A673 (cell line): ENCODE results near the gene SCNN1G. TPM values are rescaled to one million over a fixed set of nuclear protein-coding genes. Genes with fewer than 3 reads are reported as not detected.

Experiments used
- BruUV-seq: library from RNA; stranded (reverse); fragments of 400-500 nt; replicated peaks from 2 replicates; lab custom pipeline; 2021; lab: Mats Ljungman, UMichigan
- CTCF ChIA-PET: fragments of 300-600 bp; sonication (Branson Sonifier 250); formaldehyde crosslinking; loops from one replicate; lab custom pipeline; 2022; ENCODE audit warnings: antibody characterized with exemption; lab: Charles Lee
- POLR2A ChIA-PET: fragments of 300-600 bp; sonication (Branson Sonifier 250); formaldehyde crosslinking; loops from one replicate; lab custom pipeline; 2022; ENCODE audit warnings: antibody characterized with exemption; ENCODE audit not compliant: low non-redundant PET; lab: Charles Lee
- DNase-seq: peaks from one replicate; pipeline ENCODE4 v3.0.0-alpha.2; 2015; ENCODE audit warnings: low spot score
- H3K27ac ChIP-seq: fragments of 200-600 bp; sonication (generic); 2 replicates; pipeline ENCODE4 v1.5.1; 2016; ENCODE audit warnings: mixed run types, low read depth, mild to moderate bottlenecking, mixed read lengths, antibody characterized with exemption, low read length; ENCODE audit not compliant: poor library complexity, severe bottlenecking
- H3K27me3 ChIP-seq: fragments of 200-600 bp; sonication (generic); replicated peaks from 2 replicates; pipeline ENCODE4 v1.6.1; 2017; ENCODE audit warnings: mixed run types, low read depth, mild to moderate bottlenecking, mixed read lengths, antibody characterized with exemption, low read length; ENCODE audit not compliant: insufficient read depth, poor library complexity
- H3K36me3 ChIP-seq: fragments of 200-600 bp; sonication (generic); 2 replicates; pipeline ENCODE4 v1.6.1; 2016; ENCODE audit warnings: mixed run types, mild to moderate bottlenecking, mixed read lengths, antibody characterized with exemption, low read length; ENCODE audit not compliant: insufficient read depth, poor library complexity, severe bottlenecking
- H3K4me1 ChIP-seq: fragments of 200-600 bp; sonication (generic); 2 replicates; pipeline ENCODE4 v1.6.1; 2017; ENCODE audit warnings: mixed run types, mild to moderate bottlenecking, mixed read lengths, antibody characterized with exemption, low read length; ENCODE audit not compliant: insufficient read depth, poor library complexity, severe bottlenecking
- H3K4me3 ChIP-seq: fragments of 200-600 bp; sonication (generic); 2 replicates; pipeline ENCODE4 v1.5.1; 2016; ENCODE audit warnings: low read depth, mixed run types, mild to moderate bottlenecking, mixed read lengths, low read length; ENCODE audit not compliant: poor library complexity, severe bottlenecking
- H3K9me3 ChIP-seq: fragments of 200-600 bp; sonication (generic); 2 replicates; pipeline ENCODE4 v1.6.1; 2016; ENCODE audit warnings: mixed run types, low read depth, mild to moderate bottlenecking, mixed read lengths, antibody characterized with exemption, low read length; ENCODE audit not compliant: poor library complexity, severe bottlenecking
- CTCF ChIP-seq: fragments of 300-800, 200-600 bp; sonication (generic); conservative IDR thresholded peaks from 2 replicates; pipeline ENCODE4 v1.5.1; 2017; ENCODE audit warnings: low read depth, mild to moderate bottlenecking, antibody characterized with exemption, low read length, moderate library complexity, mixed read lengths
- EZH2 ChIP-seq: fragments of 200-600 bp; sonication (generic); IDR thresholded peaks from 2 replicates; pipeline ENCODE4 v1.6.1; 2017; ENCODE audit warnings: borderline replicate concordance, low read depth, mild to moderate bottlenecking, mixed read lengths, antibody characterized with exemption, low read length; ENCODE audit not compliant: poor library complexity, severe bottlenecking
- intact Hi-C: fragments of 100-400 bp; cut with micrococcal nuclease; formaldehyde crosslinking; loops from one replicate; pipeline ENCODE4 v1.10.0; 2022; ENCODE audit not compliant: unreplicated experiment
- total RNA-seq: library from RNA; stranded (reverse); gene quantifications from 2 replicates; pipeline ENCODE4 v1.2.3, GENCODE V29; 2021

Gene SCNN1G
- total RNA-seq, 1 experiment from 2014 or later = 22.3 TPM

- DNase-seq = no peak
- ChIA-PET CTCF (no interaction called here), POLR2A (no interaction called here)
- no peaks in the 10 kb centered on the region for H3K27me3 ChIP-seq
- TF ChIP-seq EZH2 = no peak
- TF ChIP-seq CTCF = no peak
- H3K36me3 ChIP-seq = no peaks in the 10 kb centered on the region
- intact Hi-C loops = no loop called here
- H3K4me1 ChIP-seq = no peaks in the 10 kb centered on the region
- H3K4me3 ChIP-seq = no peak overlapping the region
- H3K9me3 ChIP-seq = no peaks in the 10 kb centered on the region
- BruUV-seq = no TSS peak
- no peak overlapping the region for H3K27ac ChIP-seq
Measured at GRCh38 chr16:23256440-23256839, 73.9 kb downstream of the SCNN1G start.

- TF ChIP-seq EZH2 = no peak
- no peak for TF ChIP-seq CTCF
- CTCF ChIA-PET = no interaction called here
- intact Hi-C loops = no loop called here
- H3K36me3 ChIP-seq = no peaks in the 10 kb centered on the region
- BruUV-seq = no TSS peak
- POLR2A ChIA-PET = no interaction called here
- no peaks in the 10 kb centered on the region for H3K9me3 ChIP-seq
- no peak overlapping the region for H3K4me3 ChIP-seq
- H3K4me1 ChIP-seq = no peaks in the 10 kb centered on the region
- no peak overlapping the region for H3K27ac ChIP-seq
- no peaks in the 10 kb centered on the region for H3K27me3 ChIP-seq
- DNase-seq = no peak
Measured at GRCh38 chr16:23257682-23258081, 75.1 kb downstream of the SCNN1G start.

- Histone ChIP-seq H3K4me1 (no peaks in the 10 kb centered on the region), H3K27ac (no peak overlapping the region), H3K36me3 (no peaks in the 10 kb centered on the region), H3K9me3 (no peaks in the 10 kb centered on the region), H3K27me3 (no peaks in the 10 kb centered on the region), H3K4me3 (no peak overlapping the region)
- no peak for TF ChIP-seq EZH2
- intact Hi-C loops = no loop called here
- no TSS peak for BruUV-seq
- ChIA-PET POLR2A (no interaction called here), CTCF (no interaction called here)
- DNase-seq = no peak
Measured at GRCh38 chr16:23258919-23259237, 76.3 kb downstream of the SCNN1G start.

Other genes with a start within 250 kb of the SCNN1G start
- 27.4 and 34.4 TPM in 2 replicates for gene USP31, start 33.3 kb upstream of the SCNN1G start, total RNA-seq
- 1.5 and 2.5 TPM in 2 replicates for gene SCNN1B, start 119.6 kb downstream of the SCNN1G start, total RNA-seq